Natural killer cell (primary cell): Measurements from ENCODE around the gene MMRN2. TPM values are rescaled to one million over a fixed set of nuclear protein-coding genes. Genes with fewer than 3 reads are reported as not detected.

Experiments
- ATAC-seq, 3 donors: fragments of 150-1000 bp in 2 of 3; fragments of 200-7000 bp in 1 of 3; cut with Tn5 transposase; 1 replicate in 1 of 3; 2 replicates in 2 of 3; pipeline ENCODE4 v1.10.0; 2021; ENCODE audit warnings: mild to moderate bottlenecking in 2 of 3, moderate library complexity in 2 of 3
- DNase-seq, 2 donors: peaks; one replicate each; pipeline versions ENCODE4 v3.0.0 to v3.0.0-alpha.2; 2013 to 2021; ENCODE audit warnings: mixed read lengths in 1 of 2
- H3K27ac ChIP-seq: one replicate; pipeline ENCODE4 v1.5.1; 2013; ENCODE audit warnings: mild to moderate bottlenecking, low read length
- H3K27me3 ChIP-seq: one replicate; pipeline ENCODE4 v1.6.1; 2013; ENCODE audit warnings: low read length; ENCODE audit not compliant: control insufficient read depth, insufficient read depth
- H3K36me3 ChIP-seq: one replicate; pipeline ENCODE4 v1.6.1; 2013; ENCODE audit warnings: low read length; ENCODE audit not compliant: control insufficient read depth, insufficient read depth
- H3K4me1 ChIP-seq: one replicate; pipeline ENCODE4 v1.6.1; 2013; ENCODE audit warnings: low read length; ENCODE audit not compliant: control insufficient read depth, insufficient read depth
- H3K4me3 ChIP-seq: one replicate; pipeline ENCODE4 v1.5.1; 2013; ENCODE audit warnings: low read length
- H3K9me3 ChIP-seq: one replicate; pipeline ENCODE4 v1.6.1; 2013; ENCODE audit warnings: low read length; ENCODE audit not compliant: control insufficient read depth, insufficient read depth
- H3K27ac Mint-ChIP-seq, 2 donors: one replicate each; pipeline ENCODE4 v1.8.0; 2022; ENCODE audit warnings: mild to moderate bottlenecking in 2 of 2, mixed read lengths in 2 of 2, moderate library complexity in 1 of 2
- H3K27me3 Mint-ChIP-seq, 2 donors: one replicate each; pipeline ENCODE4 v1.8.0; 2022; ENCODE audit warnings: low read depth in 2 of 2, mixed read lengths in 2 of 2
- H3K36me3 Mint-ChIP-seq: one replicate; pipeline ENCODE4 v1.8.0; 2022; ENCODE audit warnings: mixed read lengths
- H3K4me1 Mint-ChIP-seq, 2 donors: one replicate each; pipeline ENCODE4 v1.8.0; 2022; ENCODE audit warnings: mixed read lengths in 2 of 2
- H3K4me3 Mint-ChIP-seq: one replicate; pipeline ENCODE4 v1.8.0; 2022; ENCODE audit warnings: mild to moderate bottlenecking, moderate library complexity, mixed read lengths
- H3K9me3 Mint-ChIP-seq, 2 donors: one replicate each; pipeline ENCODE4 v1.8.0; 2022; ENCODE audit warnings: mixed read lengths in 2 of 2
- CTCF ChIP-seq: fragments of 200-600 bp; IDR thresholded peaks from one replicate; pipeline ENCODE4 v1.8.0; 2022; ENCODE audit warnings: antibody characterized with exemption
- WGBS: methylation state at CpG from one replicate; pipeline ENCODE4 v1.1.7; 2013; ENCODE audit warnings: missing lambda C conversion rate; ENCODE audit not compliant: insufficient coverage; 5-methylcytosine and 5-hydroxymethylcytosine counted together
- intact Hi-C: fragments of 100-400 bp; cut with micrococcal nuclease; formaldehyde crosslinking; loops from one replicate; pipeline ENCODE4 v1.14.2; 2022
- total RNA-seq, 4 donors: library from RNA; stranded (reverse); fragments of 120-200 nt in 1 of 4; gene quantifications; one replicate each; pipeline versions ENCODE4 v1.2.3 to v1.2.4, GENCODE V29; 2013 to 2022

MMRN2 gene
- total RNA-seq, 3 donors from 2014 or later (not counting 1 experiment from before 2014, with no cell fraction given): 1.3 TPM; not detected in 2

GRCh38 chr10:86958116-86958900 lies 893 bp upstream of the MMRN2 start, which contains the start of gene SNCG:
SNCG (plus strand) TSS chr10:86958599; CDS start chr10:86958698, 99 bp downstream.
- H3K9me3 Mint-ChIP-seq: no peaks in the 10 kb centered on the region
- no peaks in the 10 kb centered on the region for H3K4me1 Mint-ChIP-seq
- TF ChIP-seq CTCF: no peak
- H3K27ac ChIP-seq: no peak within 1 kb of the TSS
- no peaks in the 10 kb centered on the region for H3K36me3 ChIP-seq
- ATAC-seq (no peak), DNase-seq (no peak)
- H3K9me3 ChIP-seq: peaks cover 2% of the 10 kb centered on the region
- intact Hi-C loops: no loop called here
- peaks cover 13% of the 10 kb centered on the region for H3K4me1 ChIP-seq
- WGBS: 71% methylated on average over 22 of the region's 22 CpGs
- no peaks in the 10 kb centered on the region for H3K27me3 Mint-ChIP-seq
- no peaks in the 10 kb centered on the region for H3K36me3 Mint-ChIP-seq
- H3K27ac Mint-ChIP-seq: no peak within 1 kb of the TSS
- no peak within 1 kb of the TSS for H3K4me3 Mint-ChIP-seq
- no peak within 1 kb of the TSS for H3K4me3 ChIP-seq
- no peaks in the 10 kb centered on the region for H3K27me3 ChIP-seq

DNA sequence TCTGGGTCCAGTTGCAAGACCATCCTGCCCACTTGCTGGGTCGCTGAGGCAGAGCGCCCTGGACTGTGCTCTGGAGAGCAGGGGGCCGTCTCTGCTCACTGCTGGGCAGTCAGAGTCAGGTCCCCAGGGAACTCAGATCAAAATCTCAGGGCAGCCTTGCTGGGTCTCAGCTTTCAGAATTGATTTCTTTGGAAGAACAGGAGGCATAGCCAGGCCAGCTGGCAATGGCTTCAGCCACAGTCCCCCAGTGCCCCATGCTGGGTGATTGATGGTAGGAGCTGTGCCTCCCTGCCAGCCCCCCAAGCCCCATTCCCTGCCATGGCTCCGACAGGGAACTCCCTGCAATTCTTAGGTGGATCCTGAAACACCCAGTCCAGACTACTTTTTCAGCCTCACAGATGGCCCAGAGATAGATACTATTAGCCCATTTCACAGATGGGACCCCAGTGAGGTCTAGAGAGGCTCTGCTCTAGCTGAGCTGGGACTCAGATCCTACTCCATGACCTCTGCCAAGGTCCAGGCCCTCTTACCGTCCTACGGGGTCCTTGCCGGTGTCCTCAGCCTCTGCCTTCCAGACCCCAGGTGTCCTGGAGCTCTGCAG lies 467 bp downstream of the MMRN2 start:
- H3K27me3 ChIP-seq: no peaks in the 10 kb centered on the region
- no peak for TF ChIP-seq CTCF
- Mint-ChIP-seq H3K36me3 (peaks cover 5% of the 10 kb centered on the region), H3K4me3 (no peak overlapping the region), H3K27me3 (no peaks in the 10 kb centered on the region), H3K27ac (peak overlapping the region in 1 of 2 donors; percentile 11), H3K4me1 (no peaks in the 10 kb centered on the region), H3K9me3 (peaks cover 1 to 5% of the 10 kb centered on the region in 2 donors)
- peaks cover 10% of the 10 kb centered on the region for H3K9me3 ChIP-seq
- ATAC-seq (no peak), DNase-seq (no peak)
- H3K36me3 ChIP-seq: no peaks in the 10 kb centered on the region
- H3K4me3 ChIP-seq: no peak overlapping the region
- intact Hi-C loops: no loop called here
- H3K27ac ChIP-seq: no peak overlapping the region
- H3K4me1 ChIP-seq: peaks cover 7% of the 10 kb centered on the region
- WGBS: 81% methylated on average over 7 of the region's 7 CpGs

DNA sequence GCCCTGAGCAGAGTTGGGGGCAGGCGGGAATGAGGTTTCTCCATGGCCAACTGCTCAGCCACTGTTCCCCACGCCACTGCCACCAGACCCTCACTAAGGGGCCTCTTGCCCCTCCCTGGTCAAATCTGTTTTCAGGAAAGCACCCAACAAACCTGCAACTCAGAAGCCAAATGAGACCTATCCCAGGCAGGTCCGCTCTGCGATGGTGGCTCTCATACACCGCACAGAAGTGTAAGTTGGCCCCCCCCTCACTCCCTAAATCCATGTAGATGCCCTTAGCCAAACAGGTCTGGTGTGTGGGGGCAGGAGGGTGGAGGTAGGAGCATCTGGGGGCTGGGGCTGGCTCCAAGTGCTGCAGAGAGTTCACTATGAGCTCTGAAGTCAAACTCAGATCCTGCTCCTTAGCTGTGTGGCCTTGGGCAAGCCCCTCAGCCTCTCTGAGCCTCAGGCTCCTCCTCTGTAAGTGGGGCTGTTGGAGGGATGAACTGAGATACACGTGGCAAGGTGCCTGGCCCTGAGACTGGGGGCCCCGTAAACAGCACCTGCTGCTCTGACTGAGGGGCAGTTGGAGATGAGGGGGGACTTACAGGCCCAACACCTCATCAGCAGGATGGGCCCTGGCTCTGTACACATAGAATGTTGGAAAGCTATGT lies 1.1 kb downstream of the MMRN2 start:
- Histone ChIP-seq H3K4me3 (no peak overlapping the region), H3K9me3 (peaks cover 12% of the 10 kb centered on the region), H3K36me3 (no peaks in the 10 kb centered on the region), H3K27ac (no peak overlapping the region), H3K27me3 (no peaks in the 10 kb centered on the region), H3K4me1 (peaks cover 7% of the 10 kb centered on the region)
- Mint-ChIP-seq H3K4me3 (no peak overlapping the region), H3K36me3 (peaks cover 8% of the 10 kb centered on the region), H3K27ac (no peak overlapping the region), H3K27me3 (no peaks in the 10 kb centered on the region), H3K9me3 (peaks cover 3 to 6% of the 10 kb centered on the region in 2 donors), H3K4me1 (no peaks in the 10 kb centered on the region)
- no peak for ATAC-seq
- 74% methylated on average over 5 of the region's 7 CpGs for WGBS
- TF ChIP-seq CTCF: no peak
- intact Hi-C loops: no loop called here
- no peak for DNase-seq
